Measurements from ENCODE around the gene KLHDC2.
"Not testable (repeated sequence)": the region's sequence is repeated elsewhere in the genome, so short reads cannot be mapped to it uniquely, and the experiment has no call there.

KLHDC2 gene

GRCh38 chr14:49767571-49768300 is at the start of gene KLHDC2:
KLHDC2 (plus strand) TSS chr14:49768153; CDS start chr14:49768469, 316 bp downstream.
- H3K4me3 ChIP-seq (ENCODE audit: low read depth, low read length), result peak within 1 kb of the TSS; percentile 59
- TF ChIP-seq CTCF (IDR thresholded peaks at IDR 0.05; ENCODE audit: low read depth, low read length, missing control alignments), result peak; percentile 18
- peak; percentile 52 for DNase-seq (ENCODE audit: low read depth)

GRCh38 chr14:49720744-49721143 is 47.2 kb upstream of the KLHDC2 start:
- TF ChIP-seq CTCF (IDR thresholded peaks at IDR 0.05; ENCODE audit: low read depth, low read length, missing control alignments), result no peak
- H3K4me3 ChIP-seq (ENCODE audit: low read depth, low read length), result no peak overlapping the region
- no peak for DNase-seq (ENCODE audit: low read depth)

- not testable (repeated sequence) for H3K4me3 ChIP-seq (ENCODE audit: low read depth, low read length); DNase-seq (ENCODE audit: low read depth)
Measured at GRCh38 chr14:49721733-49722435, 46.1 kb upstream of the KLHDC2 start.

- no peak for TF ChIP-seq CTCF (IDR thresholded peaks at IDR 0.05; ENCODE audit: low read depth, low read length, missing control alignments)
- H3K4me3 ChIP-seq (ENCODE audit: low read depth, low read length), result no peak overlapping the region
- no peak for DNase-seq (ENCODE audit: low read depth)
Measured at GRCh38 chr14:49727171-49727570, 40.8 kb upstream of the KLHDC2 start.

GRCh38 chr14:49732896-49733295 is 35.1 kb upstream of the KLHDC2 start:
- no peak overlapping the region for H3K4me3 ChIP-seq (ENCODE audit: low read depth, low read length)
- no peak for TF ChIP-seq CTCF (IDR thresholded peaks at IDR 0.05; ENCODE audit: low read depth, low read length, missing control alignments)
- DNase-seq (ENCODE audit: low read depth), result no peak

GRCh38 chr14:49733836-49734235 is 34.1 kb upstream of the KLHDC2 start:
- DNase-seq (ENCODE audit: low read depth), result no peak
- no peak overlapping the region for H3K4me3 ChIP-seq (ENCODE audit: low read depth, low read length)
- TF ChIP-seq CTCF (IDR thresholded peaks at IDR 0.05; ENCODE audit: low read depth, low read length, missing control alignments), result no peak

GRCh38 chr14:49735669-49736068 is 32.3 kb upstream of the KLHDC2 start:
- not testable (repeated sequence) for DNase-seq (ENCODE audit: low read depth); H3K4me3 ChIP-seq (ENCODE audit: low read depth, low read length)

GRCh38 chr14:49745191-49745590 is 22.8 kb upstream of the KLHDC2 start:
- no peak for DNase-seq (ENCODE audit: low read depth)
- no peak for TF ChIP-seq CTCF (IDR thresholded peaks at IDR 0.05; ENCODE audit: low read depth, low read length, missing control alignments)
- no peak overlapping the region for H3K4me3 ChIP-seq (ENCODE audit: low read depth, low read length)

- H3K4me3 ChIP-seq (ENCODE audit: low read depth, low read length); DNase-seq (ENCODE audit: low read depth): not testable (repeated sequence)
Measured at GRCh38 chr14:49746476-49746875, 21.5 kb upstream of the KLHDC2 start.

All from GM12864 (cell line).